ENCODE data around the gene PSMD3.

- TF ChIP-seq CTCF (IDR thresholded peaks at IDR 0.05), result no peak
- TF ChIP-seq ZFX (IDR thresholded peaks at IDR 0.05; ENCODE audit: borderline replicate concordance), result no peak
Observed at GRCh38 chr17:39951924-39952679, 28.5 kb upstream of the PSMD3 start.
